ENCODE results near the gene LSP1. TPM values are rescaled to one million over a fixed set of nuclear protein-coding genes. Genes with fewer than 3 reads are reported as not detected.
A peak's percentile ranks its signal among the peaks of the same experiment; 100 is the strongest.

Gene LSP1
- total RNA-seq, 3 donors from 2014 or later (not counting 1 experiment from before 2014, with no cell fraction given): 487 to 595 (median 536) TPM

DNA sequence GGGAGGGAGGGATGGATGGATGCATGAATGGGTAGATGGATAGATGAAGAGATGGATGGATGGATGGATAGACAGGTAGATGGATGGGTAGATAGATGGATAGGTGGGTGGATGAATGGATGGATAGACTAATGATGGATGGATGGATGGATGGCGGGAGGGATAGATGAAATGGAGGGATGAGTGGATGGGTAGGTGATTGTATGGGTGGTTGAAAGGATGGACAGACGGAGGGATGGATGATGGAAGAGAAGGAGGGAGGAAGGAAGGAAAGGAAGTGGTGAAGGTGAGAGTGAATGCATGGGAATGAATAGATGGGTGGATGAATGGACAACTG lies 62.9 kb downstream of the LSP1 start:
- Mint-ChIP-seq H3K27me3 (ENCODE audit: low read depth in 2 of 2) (peaks cover 0 to 14% of the 10 kb centered on the region in 2 donors), H3K27ac (peak overlapping the region; percentile 0 to 41), H3K4me1 (peaks cover 0 to 37% of the 10 kb centered on the region in 2 donors), H3K4me3 (no peak overlapping the region), H3K36me3 (no peaks in the 10 kb centered on the region), H3K9me3 (no peaks in the 10 kb centered on the region)
- Histone ChIP-seq H3K27me3 (ENCODE audit: control insufficient read depth, insufficient read depth, low read length) (peaks cover under 1% of the 10 kb centered on the region), H3K36me3 (ENCODE audit: control insufficient read depth, insufficient read depth, low read length) (no peaks in the 10 kb centered on the region), H3K9me3 (ENCODE audit: control insufficient read depth, insufficient read depth, low read length) (no peaks in the 10 kb centered on the region), H3K4me3 (ENCODE audit: low read length) (no peak overlapping the region), H3K4me1 (ENCODE audit: control insufficient read depth, insufficient read depth, low read length) (peaks cover 20% of the 10 kb centered on the region), H3K27ac (ENCODE audit: low read length) (no peak overlapping the region)
- ATAC-seq (no peak), DNase-seq (no peak)
- TF ChIP-seq, protein P1, sequence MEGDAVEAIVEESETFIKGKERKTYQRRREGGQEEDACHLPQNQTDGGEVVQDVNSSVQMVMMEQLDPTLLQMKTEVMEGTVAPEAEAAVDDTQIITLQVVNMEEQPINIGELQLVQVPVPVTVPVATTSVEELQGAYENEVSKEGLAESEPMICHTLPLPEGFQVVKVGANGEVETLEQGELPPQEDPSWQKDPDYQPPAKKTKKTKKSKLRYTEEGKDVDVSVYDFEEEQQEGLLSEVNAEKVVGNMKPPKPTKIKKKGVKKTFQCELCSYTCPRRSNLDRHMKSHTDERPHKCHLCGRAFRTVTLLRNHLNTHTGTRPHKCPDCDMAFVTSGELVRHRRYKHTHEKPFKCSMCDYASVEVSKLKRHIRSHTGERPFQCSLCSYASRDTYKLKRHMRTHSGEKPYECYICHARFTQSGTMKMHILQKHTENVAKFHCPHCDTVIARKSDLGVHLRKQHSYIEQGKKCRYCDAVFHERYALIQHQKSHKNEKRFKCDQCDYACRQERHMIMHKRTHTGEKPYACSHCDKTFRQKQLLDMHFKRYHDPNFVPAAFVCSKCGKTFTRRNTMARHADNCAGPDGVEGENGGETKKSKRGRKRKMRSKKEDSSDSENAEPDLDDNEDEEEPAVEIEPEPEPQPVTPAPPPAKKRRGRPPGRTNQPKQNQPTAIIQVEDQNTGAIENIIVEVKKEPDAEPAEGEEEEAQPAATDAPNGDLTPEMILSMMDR (IDR thresholded peaks at IDR 0.05): no peak
- whole genome bisulfite sequencing (ENCODE audit: insufficient coverage): 95% methylated on average over 2 of the region's 2 CpGs
- intact Hi-C loops (cut with micrococcal nuclease): loop anchor here (1.0 to 2.0 kb wide), 2 partner anchors 19 to 23 kb away; no protein-coding TSS in a partner anchor

- Mint-ChIP-seq H3K4me3 (no peak overlapping the region), H3K27ac (peak overlapping the region; percentile 0 to 41), H3K4me1 (peaks cover 0 to 37% of the 10 kb centered on the region in 2 donors), H3K36me3 (no peaks in the 10 kb centered on the region), H3K27me3 (ENCODE audit: low read depth in 2 of 2) (peaks cover 0 to 13% of the 10 kb centered on the region in 2 donors), H3K9me3 (no peaks in the 10 kb centered on the region)
- H3K4me3 ChIP-seq (ENCODE audit: low read length): no peak overlapping the region
- ATAC-seq (peak in 1 of 3 donors; percentile 13), DNase-seq (peak in 1 of 2 donors; percentile 34)
- no peak overlapping the region for H3K27ac ChIP-seq (ENCODE audit: low read length)
- WGBS (ENCODE audit: insufficient coverage): 77% methylated on average over 14 of the region's 14 CpGs
- H3K9me3 ChIP-seq (ENCODE audit: control insufficient read depth, insufficient read depth, low read length): no peaks in the 10 kb centered on the region
- TF ChIP-seq, protein P1 (IDR thresholded peaks at IDR 0.05): no peak
- peaks cover 26% of the 10 kb centered on the region for H3K4me1 ChIP-seq (ENCODE audit: control insufficient read depth, insufficient read depth, low read length)
- H3K27me3 ChIP-seq (ENCODE audit: control insufficient read depth, insufficient read depth, low read length): peaks cover 2% of the 10 kb centered on the region
- H3K36me3 ChIP-seq (ENCODE audit: control insufficient read depth, insufficient read depth, low read length): no peaks in the 10 kb centered on the region
- intact Hi-C loops (cut with micrococcal nuclease): no loop called here
These were observed 63.5 kb downstream of the LSP1 start for GRCh38 chr11:1916132-1916985.

DNA sequence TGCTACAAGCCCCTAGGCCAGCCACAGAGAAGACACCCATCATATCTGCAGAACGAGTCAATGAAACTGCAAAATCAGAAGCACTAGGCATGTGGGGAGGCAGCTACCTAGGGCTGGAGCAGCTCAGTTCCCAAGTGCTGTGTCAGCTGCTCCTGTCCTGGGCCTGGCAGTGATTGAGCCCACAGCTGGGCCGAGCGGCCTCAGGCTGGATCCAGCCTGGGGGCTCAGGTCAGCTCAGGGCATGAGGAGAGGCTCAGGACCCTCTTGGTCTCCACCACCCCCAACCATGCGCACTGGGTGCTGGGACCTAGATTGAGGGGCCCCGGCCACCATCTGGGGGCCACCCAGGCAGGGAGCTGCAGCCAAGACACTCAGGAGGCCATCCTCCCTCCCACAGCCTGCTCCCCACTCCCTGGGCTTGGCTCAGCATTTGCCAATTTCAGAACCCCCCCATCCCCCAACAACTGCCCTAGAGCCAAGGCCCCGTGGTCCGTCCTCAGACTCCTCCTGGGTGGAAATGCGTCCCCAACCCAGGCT lies 64.2 kb downstream of the LSP1 start:
- H3K9me3 ChIP-seq (ENCODE audit: control insufficient read depth, insufficient read depth, low read length): no peaks in the 10 kb centered on the region
- H3K36me3 Mint-ChIP-seq: no peaks in the 10 kb centered on the region
- H3K27me3 Mint-ChIP-seq (ENCODE audit: low read depth in 2 of 2): peaks cover 0 to 13% of the 10 kb centered on the region in 2 donors
- intact Hi-C loops (cut with micrococcal nuclease): no loop called here
- no peak overlapping the region for H3K4me3 Mint-ChIP-seq
- DNase-seq: peak in 1 of 2 donors; percentile 29
- ATAC-seq: peak in 2 of 3 donors; percentile 6 to 27
- peaks cover 2% of the 10 kb centered on the region for H3K27me3 ChIP-seq (ENCODE audit: control insufficient read depth, insufficient read depth, low read length)
- peaks cover 27% of the 10 kb centered on the region for H3K4me1 ChIP-seq (ENCODE audit: control insufficient read depth, insufficient read depth, low read length)
- no peak overlapping the region for H3K27ac ChIP-seq (ENCODE audit: low read length)
- H3K4me3 ChIP-seq (ENCODE audit: low read length): no peak overlapping the region
- H3K9me3 Mint-ChIP-seq: no peaks in the 10 kb centered on the region
- peaks cover 0 to 37% of the 10 kb centered on the region in 2 donors for H3K4me1 Mint-ChIP-seq
- WGBS (ENCODE audit: insufficient coverage): 78% methylated on average over 8 of the region's 8 CpGs
- no peaks in the 10 kb centered on the region for H3K36me3 ChIP-seq (ENCODE audit: control insufficient read depth, insufficient read depth, low read length)
- TF ChIP-seq, protein P1 (IDR thresholded peaks at IDR 0.05): no peak
- no peak overlapping the region for H3K27ac Mint-ChIP-seq
